GM19455 (cell line): ENCODE data around the gene ITGA2.

Experiments used
- ATAC-seq: cut with Tn5 transposase; IDR thresholded peaks from one replicate; pipeline ENCODE4 v1.9.1; 2021; ENCODE audit not compliant: unreplicated experiment

ITGA2 gene

DNA sequence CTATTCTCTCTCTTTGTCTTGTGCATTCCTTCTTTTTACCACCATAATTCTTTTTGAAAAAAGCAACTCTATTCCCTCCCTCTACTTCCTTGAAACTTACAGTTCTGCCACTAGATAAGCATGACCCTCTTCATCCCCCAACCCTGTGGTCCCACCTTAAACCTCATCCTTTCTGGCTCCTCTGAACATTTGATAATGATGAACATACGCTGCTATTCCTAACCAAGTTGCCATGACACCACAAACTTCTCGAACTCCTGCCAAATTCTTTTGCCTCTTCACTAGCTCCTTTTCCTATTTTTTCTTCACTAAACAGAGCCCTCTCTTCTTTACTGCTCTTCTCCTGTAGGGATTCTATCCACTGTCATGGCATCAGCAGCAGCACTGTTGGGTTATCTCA lies 63.3 kb downstream of the ITGA2 start:
- ATAC-seq: no peak

DNA sequence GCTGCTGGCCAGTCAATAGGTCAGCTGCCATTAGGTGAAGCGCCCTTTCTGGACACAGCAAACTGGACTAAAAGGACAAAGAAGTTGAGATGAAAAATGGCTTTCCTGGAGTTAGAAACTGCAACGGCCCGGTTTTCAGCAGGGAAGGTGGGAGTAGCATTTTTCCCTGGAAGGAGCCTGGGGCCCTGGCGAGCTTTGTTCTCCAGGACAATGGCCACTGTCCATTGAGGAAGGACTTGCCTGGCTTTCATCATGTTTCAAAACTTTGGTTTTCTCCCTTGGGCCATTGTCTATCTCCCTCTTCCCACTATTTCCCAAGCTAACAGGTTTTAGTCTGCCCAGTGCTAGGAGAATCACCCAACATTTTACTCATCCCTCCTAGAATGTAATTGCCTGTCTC lies 64.2 kb downstream of the ITGA2 start:
- ATAC-seq: no peak

DNA sequence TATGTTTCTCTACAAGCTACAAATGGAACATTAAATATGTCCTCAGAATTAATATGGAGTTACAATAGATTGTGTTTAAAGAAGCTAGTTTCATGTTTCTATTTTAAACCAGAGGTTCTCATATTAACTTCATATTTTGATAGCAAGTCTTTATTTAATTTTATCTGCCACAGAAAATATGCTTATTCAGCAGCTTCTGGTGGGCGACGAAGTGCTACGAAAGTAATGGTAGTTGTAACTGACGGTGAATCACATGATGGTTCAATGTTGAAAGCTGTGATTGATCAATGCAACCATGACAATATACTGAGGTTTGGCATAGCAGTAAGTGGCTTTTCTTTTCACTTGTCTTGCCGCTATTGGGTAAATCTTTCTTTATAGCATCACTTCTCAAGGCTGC lies 66.2 kb downstream of the ITGA2 start:
- ATAC-seq: no peak

DNA sequence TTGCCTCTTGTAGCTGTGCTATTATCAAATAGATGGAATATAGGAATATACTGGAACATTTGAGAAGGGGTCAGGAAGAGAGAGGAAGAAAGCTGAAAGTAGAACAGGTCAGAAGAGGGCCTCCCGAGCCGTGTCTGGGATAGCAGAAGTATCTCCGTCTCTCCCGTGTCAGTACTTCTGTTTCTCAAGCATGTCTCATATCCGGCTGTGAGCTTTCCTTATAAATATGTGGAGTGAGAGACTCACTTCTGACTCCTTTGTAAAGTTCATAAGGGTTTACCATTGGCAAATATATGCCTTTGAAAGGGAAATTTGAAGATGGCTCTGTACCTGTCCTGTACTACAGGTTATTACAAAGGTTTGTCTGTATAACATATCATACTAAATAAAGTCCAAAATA lies 70.1 kb downstream of the ITGA2 start:
- no peak for ATAC-seq

DNA sequence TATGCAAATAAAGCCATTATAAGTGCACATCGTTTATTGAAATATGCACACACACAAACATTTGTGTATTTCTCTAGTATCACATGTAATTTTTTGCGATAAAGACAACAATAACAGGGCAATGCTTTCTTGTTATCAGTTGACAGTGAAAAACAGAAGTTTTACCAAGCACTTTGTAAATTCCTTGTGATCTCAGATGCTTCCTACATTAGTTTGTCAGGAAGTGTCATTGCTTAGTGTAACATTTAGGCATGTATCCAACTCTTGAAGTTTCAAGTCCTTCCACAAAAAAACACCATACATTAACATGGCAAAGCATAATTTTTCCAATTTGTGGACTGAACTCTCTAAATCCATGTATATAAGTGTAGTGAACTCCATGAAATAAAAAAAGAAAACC lies 74.0 kb downstream of the ITGA2 start:
- no peak for ATAC-seq

DNA sequence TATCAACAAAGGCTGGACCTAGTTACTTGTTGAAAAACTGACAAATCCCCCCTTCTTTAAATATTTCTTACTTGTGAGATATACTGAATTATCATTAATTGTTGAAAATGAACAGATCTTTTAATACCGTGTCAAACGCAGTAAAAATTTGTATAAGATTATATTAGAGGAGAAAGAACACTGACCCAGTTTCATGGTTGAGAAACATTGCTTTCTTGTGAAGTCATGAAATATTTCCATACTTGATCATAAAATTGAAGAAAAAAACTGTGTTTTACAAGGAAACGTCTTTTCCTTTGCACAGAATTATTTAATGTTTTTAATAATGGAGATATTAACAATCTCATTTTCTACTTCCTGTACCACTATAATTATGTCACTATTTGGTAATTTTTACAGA lies 74.6 kb downstream of the ITGA2 start:
- no peak for ATAC-seq

DNA sequence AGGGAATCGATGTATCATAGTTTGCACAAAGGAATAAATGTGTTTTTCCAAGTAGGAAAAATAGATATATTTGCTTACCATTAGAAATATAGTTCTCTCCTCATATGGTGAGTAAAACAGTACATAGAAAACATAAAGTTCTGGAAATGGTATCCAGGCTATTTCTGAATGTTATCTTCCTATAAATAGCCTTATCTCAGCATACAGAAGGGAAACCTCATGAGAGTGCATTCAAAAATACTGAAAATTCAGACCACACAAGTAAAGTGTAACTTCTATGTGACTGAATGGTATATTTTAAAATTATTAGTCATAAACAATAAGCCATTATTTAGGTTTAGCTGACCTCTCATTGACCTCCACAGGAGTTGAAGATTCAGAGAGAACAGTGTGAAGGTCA lies 76.9 kb downstream of the ITGA2 start:
- ATAC-seq: no peak

DNA sequence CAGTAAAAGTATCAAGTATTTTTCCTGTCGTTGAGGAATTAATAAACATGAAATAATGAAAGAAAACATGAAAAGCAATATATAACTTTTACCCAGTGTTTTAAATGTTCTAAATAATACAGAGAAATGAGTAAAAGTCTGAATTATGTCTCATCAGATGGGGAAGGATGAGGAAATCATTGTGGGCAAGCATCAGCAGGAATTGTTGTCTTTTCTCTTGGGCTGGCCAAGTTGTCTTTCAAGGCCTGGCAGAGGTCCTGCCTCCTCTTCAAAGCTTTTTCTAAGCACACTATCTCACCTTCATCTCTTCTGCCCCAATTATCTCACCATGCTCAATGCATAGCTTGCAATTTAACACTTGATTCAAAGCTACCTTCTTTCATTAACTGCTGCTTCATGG lies 78.5 kb downstream of the ITGA2 start:
- ATAC-seq: no peak

DNA sequence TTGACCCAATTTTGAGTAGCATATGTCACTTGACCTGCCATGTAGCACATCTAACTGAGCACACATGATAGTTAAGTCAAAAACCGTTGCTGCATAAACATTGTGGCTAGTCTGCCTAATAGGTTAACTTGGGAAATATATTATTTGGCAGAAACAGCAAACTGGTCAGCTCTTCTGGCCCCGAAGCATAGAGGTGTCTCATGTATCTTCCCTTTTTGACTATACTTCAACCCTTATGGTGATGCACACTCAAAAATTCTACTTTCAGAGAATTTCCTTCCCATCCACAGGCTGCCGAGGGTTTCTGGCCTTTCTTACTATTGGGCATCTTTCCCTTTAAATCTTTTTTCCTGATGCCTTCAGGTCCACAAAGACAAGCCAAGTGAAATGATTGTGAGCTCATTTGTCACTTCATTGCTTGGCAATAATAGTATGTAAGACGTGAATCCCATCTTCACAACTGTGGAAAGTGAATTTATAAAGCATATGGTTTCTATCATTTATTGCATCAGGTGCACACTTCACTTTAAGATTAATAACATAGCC lies 79.2 kb downstream of the ITGA2 start:
- ATAC-seq: no peak

DNA sequence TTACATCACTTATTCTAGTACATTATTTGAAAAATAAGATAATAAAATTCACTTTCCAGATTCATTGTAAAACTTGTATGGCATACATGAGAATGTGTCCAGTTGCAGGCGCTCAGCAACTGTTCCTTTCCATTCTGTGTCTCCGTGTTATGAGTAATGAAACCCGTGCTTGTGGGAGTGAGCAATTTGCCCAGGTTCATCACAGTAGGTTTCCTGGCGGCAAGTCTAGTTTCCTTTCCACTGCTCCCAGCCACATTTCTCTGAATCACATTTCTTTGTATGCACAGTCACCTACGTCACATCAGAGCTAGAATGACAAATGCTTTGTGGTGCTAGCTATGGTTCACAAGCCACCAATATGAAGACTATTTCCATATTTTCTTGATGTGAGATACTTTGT lies 80.5 kb downstream of the ITGA2 start:
- ATAC-seq: no peak

DNA sequence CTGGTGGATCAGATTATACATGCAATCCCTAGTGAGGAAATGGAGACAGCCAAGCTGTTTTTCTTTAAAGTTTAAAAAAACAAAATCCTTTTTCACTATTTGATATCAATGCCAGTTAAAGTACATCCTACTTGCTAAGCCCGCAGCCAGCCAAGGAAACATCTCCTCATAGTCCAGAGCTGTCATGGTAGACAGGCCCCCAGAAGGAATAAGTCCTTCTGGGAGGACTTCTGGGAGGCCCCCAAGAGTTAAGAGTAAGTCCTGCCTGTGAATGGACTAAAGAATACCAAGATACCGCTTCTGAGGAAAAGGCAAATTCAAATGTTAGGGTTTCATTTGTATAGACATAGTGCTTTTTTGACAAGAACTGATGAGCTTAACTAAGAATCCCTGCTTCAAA lies 82.1 kb downstream of the ITGA2 start:
- no peak for ATAC-seq

DNA sequence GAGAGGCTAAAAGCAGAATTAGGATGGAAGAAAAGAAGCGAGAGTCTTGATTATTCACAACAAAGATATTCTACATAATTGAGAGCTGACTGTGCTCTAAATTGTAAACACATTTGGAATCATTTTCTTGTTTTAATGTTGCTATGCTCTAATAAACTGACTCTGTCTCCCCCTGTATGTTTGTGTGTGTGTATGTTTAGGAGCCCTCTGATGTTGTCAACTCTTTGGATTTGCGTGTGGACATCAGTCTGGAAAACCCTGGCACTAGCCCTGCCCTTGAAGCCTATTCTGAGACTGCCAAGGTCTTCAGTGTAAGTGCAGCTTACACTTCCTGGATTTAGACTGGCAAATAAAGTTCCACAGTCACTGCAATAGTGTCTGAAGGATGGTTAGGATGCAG lies 82.6 kb downstream of the ITGA2 start:
- ATAC-seq: no peak

DNA sequence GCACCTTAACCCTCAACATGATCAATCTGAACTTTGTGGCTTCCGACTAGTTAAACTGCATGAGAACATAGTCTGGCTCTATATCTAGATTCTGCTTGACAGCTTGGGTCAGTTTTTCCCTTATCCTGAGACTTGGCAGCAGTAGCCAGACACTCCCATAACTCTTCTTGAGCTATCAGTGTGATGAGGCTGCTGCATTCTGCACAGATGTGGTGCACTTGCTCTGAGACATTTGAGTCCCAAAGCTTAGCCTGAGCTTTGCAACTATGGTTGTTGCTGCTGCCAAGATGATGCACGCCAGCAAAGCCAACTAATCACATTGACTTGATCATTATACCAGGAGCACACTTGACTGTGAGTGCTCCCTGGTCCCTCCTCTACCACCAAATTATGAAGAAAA lies 84.2 kb downstream of the ITGA2 start:
- no peak for ATAC-seq

DNA sequence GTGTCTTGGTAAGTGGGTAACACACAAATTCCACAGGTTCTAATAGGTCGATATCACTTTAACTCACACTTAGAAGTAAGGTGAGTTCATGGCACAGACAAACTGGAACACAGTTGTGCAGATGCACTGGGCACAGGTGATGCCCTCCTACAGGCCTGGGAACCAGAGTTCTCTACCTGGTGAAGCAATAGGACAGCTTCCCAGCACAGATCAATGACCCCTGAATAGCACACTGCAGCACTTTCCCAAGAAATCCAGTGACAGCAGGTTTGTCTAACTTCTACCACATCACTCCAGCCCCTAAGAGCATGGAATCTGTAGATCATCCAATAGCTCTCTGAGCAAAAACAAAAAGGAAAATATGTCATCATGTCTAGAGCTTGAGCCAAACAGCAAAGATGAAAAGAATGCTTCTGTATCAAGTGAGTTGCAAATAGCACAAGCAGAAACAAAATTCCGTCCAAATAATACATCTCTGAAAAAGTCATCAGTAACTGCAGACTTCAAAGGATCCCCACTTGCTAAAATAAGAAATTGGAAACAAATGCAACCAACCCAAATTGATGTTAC lies 86.9 kb downstream of the ITGA2 start:
- ATAC-seq: no peak

DNA sequence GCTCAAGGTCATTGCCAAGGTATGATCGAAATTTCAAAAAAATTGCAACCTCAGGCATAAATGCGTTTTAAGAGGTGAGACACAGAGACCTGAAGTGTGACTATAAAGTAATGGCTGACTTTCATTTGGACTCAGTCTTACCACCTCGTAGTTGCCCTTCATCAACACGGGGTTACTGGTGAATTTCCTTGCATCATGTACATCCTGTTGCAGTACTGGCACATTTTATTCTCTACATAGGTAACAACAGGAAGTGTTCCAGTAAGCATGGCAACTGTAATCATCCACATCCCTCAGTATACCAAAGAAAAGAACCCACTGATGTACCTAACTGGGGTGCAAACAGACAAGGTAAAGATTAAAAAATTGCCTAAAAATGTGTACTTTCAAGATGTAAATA lies 91.1 kb downstream of the ITGA2 start:
- no peak for ATAC-seq

DNA sequence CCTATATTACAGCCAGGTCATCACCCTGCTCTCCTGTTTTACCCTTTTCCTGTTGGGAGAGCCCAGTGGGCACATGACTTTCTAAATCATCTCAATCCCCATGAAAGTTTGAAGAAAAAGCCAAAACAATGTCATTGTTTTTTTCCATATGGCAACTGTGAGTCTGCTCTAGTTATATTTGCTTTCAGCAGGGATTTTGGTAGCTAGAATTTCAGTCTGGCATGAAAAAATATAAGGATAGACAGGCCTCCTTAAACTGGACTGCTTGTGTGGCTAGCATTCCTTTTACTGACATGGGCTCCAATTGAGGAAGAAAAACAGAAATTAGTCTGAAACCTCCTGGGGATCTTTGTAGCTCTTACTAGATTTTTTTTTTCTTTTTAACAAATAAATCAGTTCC lies 94.8 kb downstream of the ITGA2 start:
- ATAC-seq: no peak

DNA sequence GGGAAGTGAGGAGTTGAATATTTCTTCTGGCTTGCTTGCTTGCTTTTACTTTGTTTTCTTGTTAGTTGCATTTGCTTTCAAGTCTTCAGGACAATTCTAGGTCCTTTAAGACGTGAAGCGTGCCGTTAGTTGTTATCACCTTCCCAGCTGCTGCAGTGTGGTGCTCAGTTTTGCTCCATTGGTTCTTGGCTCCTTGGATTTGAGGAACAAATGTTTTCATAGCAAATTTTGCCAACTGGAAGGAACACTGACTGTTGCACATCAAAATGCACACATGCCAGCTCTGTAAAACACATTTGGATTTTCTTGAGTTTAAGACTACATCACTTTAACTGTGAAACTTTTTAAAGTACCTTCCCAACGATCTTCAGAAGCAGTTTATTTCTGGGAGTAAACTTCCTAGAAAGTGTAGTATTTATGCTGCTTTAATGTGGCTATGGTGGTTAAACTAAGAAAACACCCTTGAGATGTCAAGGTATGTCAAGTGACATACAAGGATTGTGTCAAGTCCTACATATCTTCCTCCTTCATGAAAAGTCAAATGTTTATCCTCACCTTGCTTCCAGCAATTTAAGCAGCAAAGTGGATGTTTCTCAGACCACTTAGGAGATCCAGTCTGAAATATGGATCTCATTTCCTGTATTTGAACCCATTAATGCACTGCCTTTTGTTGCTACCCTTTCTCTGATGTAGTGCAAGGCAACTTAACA lies 95.5 kb downstream of the ITGA2 start:
- no peak for ATAC-seq

DNA sequence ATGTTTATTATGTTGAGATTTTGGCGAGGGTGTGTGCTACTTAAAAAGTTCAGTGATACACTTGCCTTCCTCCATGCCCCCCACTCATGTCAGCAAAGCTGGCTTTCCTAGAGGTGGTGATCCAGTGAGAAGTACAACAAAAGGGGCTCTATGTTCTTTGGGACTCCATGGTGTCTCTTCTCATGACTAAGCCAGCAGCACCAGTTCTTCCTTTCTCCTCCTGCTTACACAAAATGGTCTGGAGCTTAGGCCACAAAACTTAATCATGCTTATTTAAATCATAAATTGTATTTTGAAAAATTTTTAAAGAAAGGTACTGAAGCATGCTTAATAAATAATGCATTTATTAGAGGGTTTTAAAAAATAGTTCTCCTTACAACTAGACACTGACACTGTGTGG lies 98.0 kb downstream of the ITGA2 start:
- ATAC-seq: no peak

DNA sequence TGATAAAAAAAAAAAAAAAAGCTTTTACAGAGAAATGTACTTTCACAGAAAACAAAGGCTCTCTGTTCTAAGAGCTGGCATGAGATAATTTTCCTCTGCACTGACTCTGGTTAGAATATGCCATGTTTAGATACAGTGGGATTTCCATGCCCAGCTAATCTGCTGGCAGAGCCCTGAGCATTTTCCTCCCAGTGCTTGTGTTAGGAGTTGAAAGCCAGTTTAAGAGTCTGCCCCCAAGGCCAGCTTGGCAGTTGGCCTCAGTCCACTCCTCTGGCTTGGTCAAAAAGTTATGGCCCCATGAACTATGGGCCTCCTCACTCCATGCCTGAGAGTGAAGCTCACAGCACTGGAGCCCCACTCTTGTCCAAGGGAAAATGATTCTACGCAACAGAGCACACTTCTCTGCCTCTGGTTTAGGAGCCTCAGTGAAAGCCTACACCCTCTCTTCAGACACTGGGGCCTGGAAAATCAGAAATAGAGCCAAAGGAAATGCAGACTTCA lies 98.5 kb downstream of the ITGA2 start:
- no peak for ATAC-seq

DNA sequence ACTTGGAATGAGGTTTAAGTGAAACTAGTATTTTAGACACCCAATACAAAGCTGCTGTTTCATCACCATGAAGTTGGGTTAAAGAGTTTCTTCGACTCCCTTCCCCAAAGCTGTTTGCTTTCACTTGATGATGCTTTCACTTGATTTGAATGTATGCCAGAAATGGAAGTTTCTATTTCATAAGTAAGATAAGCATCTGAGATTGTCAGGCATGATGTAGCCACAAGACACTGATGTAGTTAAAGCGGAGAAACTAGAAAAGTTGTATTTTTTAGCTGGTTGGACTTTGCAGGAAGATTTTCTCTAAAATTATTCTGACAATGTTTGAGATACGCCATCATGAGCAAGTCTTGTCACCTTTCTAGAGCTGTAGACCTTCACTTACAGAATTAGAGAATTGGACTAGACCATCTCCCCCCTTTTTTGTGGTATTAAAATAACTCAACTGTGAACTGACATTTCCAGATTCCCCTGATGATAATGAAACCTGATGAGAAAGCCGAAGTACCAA lies 100.4 kb downstream of the ITGA2 start:
- ATAC-seq: peak; percentile 89

DNA sequence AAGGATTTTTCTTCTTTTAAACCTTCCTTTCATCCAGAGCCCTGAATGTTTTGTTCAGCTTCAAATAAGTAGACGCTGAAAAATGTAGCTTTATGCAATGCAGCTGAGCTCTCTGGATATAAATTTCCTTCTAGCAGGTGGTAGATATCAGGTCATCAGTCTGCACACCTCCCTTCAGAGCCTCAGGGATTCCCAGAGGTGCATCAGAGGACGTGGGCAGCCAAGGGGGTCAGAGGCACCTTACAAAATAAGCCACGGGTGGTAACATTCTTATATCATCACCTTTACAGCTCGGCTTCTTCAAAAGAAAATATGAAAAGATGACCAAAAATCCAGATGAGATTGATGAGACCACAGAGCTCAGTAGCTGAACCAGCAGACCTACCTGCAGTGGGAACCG lies 101.1 kb downstream of the ITGA2 start:
- ATAC-seq: no peak

DNA sequence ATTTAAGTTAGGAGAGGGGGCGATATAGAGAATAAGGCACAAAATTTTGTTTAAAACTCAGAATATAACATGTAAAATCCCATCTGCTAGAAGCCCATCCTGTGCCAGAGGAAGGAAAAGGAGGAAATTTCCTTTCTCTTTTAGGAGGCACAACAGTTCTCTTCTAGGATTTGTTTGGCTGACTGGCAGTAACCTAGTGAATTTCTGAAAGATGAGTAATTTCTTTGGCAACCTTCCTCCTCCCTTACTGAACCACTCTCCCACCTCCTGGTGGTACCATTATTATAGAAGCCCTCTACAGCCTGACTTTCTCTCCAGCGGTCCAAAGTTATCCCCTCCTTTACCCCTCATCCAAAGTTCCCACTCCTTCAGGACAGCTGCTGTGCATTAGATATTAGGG lies 102.1 kb downstream of the ITGA2 start:
- no peak for ATAC-seq

DNA sequence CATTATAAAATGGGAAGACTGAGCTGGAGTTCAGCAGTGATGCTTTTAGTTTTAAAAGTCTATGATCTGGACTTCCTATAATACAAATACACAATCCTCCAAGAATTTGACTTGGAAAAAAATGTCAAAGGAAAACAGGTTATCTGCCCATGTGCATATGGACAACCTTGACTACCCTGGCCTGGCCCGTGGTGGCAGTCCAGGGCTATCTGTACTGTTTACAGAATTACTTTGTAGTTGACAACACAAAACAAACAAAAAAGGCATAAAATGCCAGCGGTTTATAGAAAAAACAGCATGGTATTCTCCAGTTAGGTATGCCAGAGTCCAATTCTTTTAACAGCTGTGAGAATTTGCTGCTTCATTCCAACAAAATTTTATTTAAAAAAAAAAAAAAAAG lies 103.1 kb downstream of the ITGA2 start:
- no peak for ATAC-seq
